H9 (cell line): ENCODE results near the gene GRIN2B. TPM values are rescaled to one million over a fixed set of nuclear protein-coding genes. Genes with fewer than 3 reads are reported as not detected.
A peak's percentile ranks its signal among the peaks of the same experiment; 100 is the strongest.

Source experiments
- DNase-seq: peaks from one replicate; pipeline ENCODE4 v3.0.0-alpha.2; 2017
- H2AFZ ChIP-seq: one replicate; pipeline ENCODE4 v1.6.1; 2013; ENCODE audit warnings: mild to moderate bottlenecking, low read length, control low read depth, moderate library complexity
- H2AK5ac ChIP-seq: 2 replicates; pipeline ENCODE4 v1.6.1; 2013; ENCODE audit warnings: low read length, control low read depth, mixed read lengths; ENCODE audit not compliant: insufficient read length
- H2BK120ac ChIP-seq: one replicate; pipeline ENCODE4 v1.6.1; 2013; ENCODE audit warnings: low read depth, mild to moderate bottlenecking, low read length, control low read depth, inconsistent platforms; ENCODE audit not compliant: poor library complexity, severe bottlenecking
- H2BK12ac ChIP-seq: 2 replicates; pipeline ENCODE4 v1.6.1; 2013; ENCODE audit warnings: low read length, control low read depth, mixed read lengths, low read depth; ENCODE audit not compliant: insufficient read length
- H2BK15ac ChIP-seq: 2 replicates; pipeline ENCODE4 v1.6.1; 2013; ENCODE audit warnings: low read depth, low read length, control low read depth
- H2BK20ac ChIP-seq: one replicate; pipeline ENCODE4 v1.6.1; 2013; ENCODE audit warnings: low read depth, mild to moderate bottlenecking, low read length, control low read depth, inconsistent platforms; ENCODE audit not compliant: poor library complexity, severe bottlenecking
- H2BK5ac ChIP-seq: 2 replicates; pipeline ENCODE4 v1.6.1; 2013; ENCODE audit warnings: low read length, control low read depth, mixed read lengths; ENCODE audit not compliant: insufficient read length
- H3K14ac ChIP-seq: 2 replicates; pipeline ENCODE4 v1.6.1; 2013; ENCODE audit warnings: low read length, control low read depth; ENCODE audit not compliant: insufficient read depth
- H3K18ac ChIP-seq: 2 replicates; pipeline ENCODE4 v1.6.1; 2013; ENCODE audit warnings: low read depth, mild to moderate bottlenecking, mixed read lengths, low read length, control low read depth; ENCODE audit not compliant: insufficient read length
- H3K23ac ChIP-seq: 2 replicates; pipeline ENCODE4 v1.6.1; 2013; ENCODE audit warnings: low read length, control low read depth, mixed read lengths, low read depth; ENCODE audit not compliant: insufficient read length
- H3K23me2 ChIP-seq: 2 replicates; pipeline ENCODE4 v1.6.1; 2013; ENCODE audit warnings: low read depth, mild to moderate bottlenecking, mixed read lengths, low read length, control low read depth; ENCODE audit not compliant: insufficient read length, poor library complexity, severe bottlenecking
- H3K27ac ChIP-seq: 2 replicates; pipeline ENCODE4 v1.5.1; 2013; ENCODE audit warnings: low read length, control low read depth, mixed read lengths, low read depth; ENCODE audit not compliant: insufficient read length
- H3K27me3 ChIP-seq: 2 replicates; pipeline ENCODE4 v1.6.1; 2013; ENCODE audit warnings: low read length, control low read depth, inconsistent platforms; ENCODE audit not compliant: insufficient read depth
- H3K4ac ChIP-seq: 2 replicates; pipeline ENCODE4 v1.6.1; 2013; ENCODE audit warnings: low read depth, mild to moderate bottlenecking, control low read depth, inconsistent platforms, low read length, moderate library complexity
- H3K4me1 ChIP-seq: 2 replicates; pipeline ENCODE4 v1.6.1; 2013; ENCODE audit warnings: low read length, control low read depth, inconsistent platforms; ENCODE audit not compliant: insufficient read depth
- H3K4me2 ChIP-seq: 2 replicates; pipeline ENCODE4 v1.6.1; 2013; ENCODE audit warnings: low read length, control low read depth, mixed read lengths; ENCODE audit not compliant: insufficient read length, insufficient read depth
- H3K56ac ChIP-seq: 2 replicates; pipeline ENCODE4 v1.6.1; 2013; ENCODE audit warnings: low read depth, mild to moderate bottlenecking, mixed read lengths, low read length, control low read depth; ENCODE audit not compliant: insufficient read length
- H3K79me1 ChIP-seq: 2 replicates; pipeline ENCODE4 v1.6.1; 2013; ENCODE audit warnings: low read depth, mild to moderate bottlenecking, moderate library complexity, low read length, control low read depth, inconsistent platforms; ENCODE audit not compliant: insufficient read depth, poor library complexity, severe bottlenecking
- H3K79me2 ChIP-seq: 2 replicates; pipeline ENCODE4 v1.6.1; 2013; ENCODE audit warnings: low read length, control low read depth, inconsistent platforms; ENCODE audit not compliant: insufficient read depth
- H3K9ac ChIP-seq: 2 replicates; pipeline ENCODE4 v1.6.1; 2013; ENCODE audit warnings: low read length, control low read depth, mixed read lengths; ENCODE audit not compliant: insufficient read length; ENCODE audit errors: extremely low read depth
- H3K9me3 ChIP-seq: one replicate; pipeline ENCODE4 v1.6.1; 2013; ENCODE audit warnings: low read depth, low read length, inconsistent platforms; ENCODE audit not compliant: control insufficient read depth
- H3T11ph ChIP-seq: one replicate; pipeline ENCODE4 v1.6.1; 2013; ENCODE audit warnings: mild to moderate bottlenecking, low read length, control low read depth, inconsistent platforms
- H4K20me1 ChIP-seq: one replicate; pipeline ENCODE4 v1.6.1; 2013; ENCODE audit not compliant: control insufficient read depth, insufficient read length, insufficient read depth
- H4K5ac ChIP-seq: 2 replicates; pipeline ENCODE4 v1.6.1; 2013; ENCODE audit warnings: low read depth, mild to moderate bottlenecking, mixed read lengths, low read length, control low read depth; ENCODE audit not compliant: insufficient read length
- H4K8ac ChIP-seq: replicated peaks from 2 replicates; pipeline ENCODE4 v1.6.1; 2013; ENCODE audit warnings: low read length, control low read depth, mixed read lengths, low read depth; ENCODE audit not compliant: insufficient read length
- H4K91ac ChIP-seq: 2 replicates; pipeline ENCODE4 v1.6.1; 2013; ENCODE audit warnings: low read depth, mild to moderate bottlenecking, moderate library complexity, mixed read lengths, low read length, control low read depth; ENCODE audit not compliant: insufficient read length
- H3K27ac Mint-ChIP-seq, 3 experiments: 2 replicates in 2 of 3; 3 replicates in 1 of 3; pipeline ENCODE4 v1.8.0; 2020 to 2021; ENCODE audit warnings: mixed read lengths in 3 of 3, mild to moderate bottlenecking in 1 of 3, moderate library complexity in 1 of 3
- H3K27me3 Mint-ChIP-seq: 2 replicates; pipeline ENCODE4 v1.8.0; 2021; ENCODE audit warnings: low read depth, mild to moderate bottlenecking, moderate library complexity, mixed read lengths
- H3K36me3 Mint-ChIP-seq, 3 experiments: 2 replicates in 2 of 3; 3 replicates in 1 of 3; pipeline ENCODE4 v1.8.0; 2020 to 2021; ENCODE audit warnings: low read depth in 3 of 3, mixed read lengths in 3 of 3; ENCODE audit not compliant: insufficient read depth in 1 of 3
- H3K4me1 Mint-ChIP-seq, 2 experiments: 2 replicates each; pipeline ENCODE4 v1.8.0; 2020; ENCODE audit warnings: mixed read lengths in 2 of 2
- H3K4me3 Mint-ChIP-seq, 2 experiments: 2 replicates in 1 of 2; 3 replicates in 1 of 2; pipeline ENCODE4 v1.8.0; 2020 to 2021; ENCODE audit warnings: mild to moderate bottlenecking in 2 of 2, mixed read lengths in 2 of 2, moderate library complexity in 1 of 2
- H3K9me3 Mint-ChIP-seq, 2 experiments: 2 replicates in 1 of 2; 3 replicates in 1 of 2; pipeline ENCODE4 v1.8.0; 2020; ENCODE audit warnings: mild to moderate bottlenecking in 2 of 2, mixed read lengths in 2 of 2, moderate library complexity in 1 of 2
- CTCF ChIP-seq: fragments of 200-600 bp; sonication (generic); conservative IDR thresholded peaks from 3 replicates; pipeline ENCODE4 v1.8.0; 2021; ENCODE audit warnings: antibody characterized with exemption, mild to moderate bottlenecking
- WGBS: extraction: QIAGEN DNeasy Blood & Tissue Kit; methylation state at CpG from one replicate; pipeline ENCODE4 v1.1.7; 2013; ENCODE audit warnings: missing lambda C conversion rate, low lambda C conversion rate, mixed read lengths; ENCODE audit not compliant: insufficient read length; ENCODE audit errors: extremely low coverage; 5-methylcytosine and 5-hydroxymethylcytosine counted together
- total RNA-seq: library from RNA; stranded (reverse); gene quantifications from 2 replicates; pipeline ENCODE4 v1.2.1, GENCODE V29; 2021

GRIN2B gene
- total RNA-seq, 1 experiment from 2014 or later, result 0.13 TPM

- H2BK12ac ChIP-seq, result no peak overlapping the region
- H2AK5ac ChIP-seq, result no peak overlapping the region
- no peak overlapping the region; a peak in 2 of 7 replicates for H3K27ac Mint-ChIP-seq
- H3K23ac ChIP-seq, result no peak overlapping the region
- H3K36me3 Mint-ChIP-seq, result peaks cover 0 to 5% (median 0%) of the 10 kb centered on the region in 3 experiments; a peak in 1 of 7 replicates
- peaks cover 35 to 38% of the 10 kb centered on the region in 2 experiments for H3K4me1 Mint-ChIP-seq
- H3K27ac ChIP-seq, result no peak overlapping the region
- H3K56ac ChIP-seq, result no peak overlapping the region
- no peak overlapping the region for H4K8ac ChIP-seq
- H3T11ph ChIP-seq, result no peak overlapping the region
- no peaks in the 10 kb centered on the region for H3K23me2 ChIP-seq
- no peak overlapping the region for H4K5ac ChIP-seq
- H3K27me3 ChIP-seq, result no peaks in the 10 kb centered on the region
- no peak overlapping the region for H3K9ac ChIP-seq
- peak; percentile 54 for DNase-seq
- no peak overlapping the region for H3K14ac ChIP-seq
- no peak overlapping the region for H2BK120ac ChIP-seq
- H3K9me3 ChIP-seq, result no peaks in the 10 kb centered on the region
- no peak overlapping the region for H3K4me2 ChIP-seq
- H3K4me1 ChIP-seq, result peaks cover 9% of the 10 kb centered on the region
- H2BK20ac ChIP-seq, result no peak overlapping the region
- WGBS, result no CpG with 5 or more reads among the region's 5 CpGs
- H2AFZ ChIP-seq, result no peak overlapping the region
- no peak overlapping the region for H4K91ac ChIP-seq
- no peak overlapping the region for H3K18ac ChIP-seq
- no peak overlapping the region for H3K4ac ChIP-seq
- no peaks in the 10 kb centered on the region; a peak in 1 of 5 replicates for H3K9me3 Mint-ChIP-seq
- H3K79me2 ChIP-seq, result no peaks in the 10 kb centered on the region
- H2BK15ac ChIP-seq, result no peak overlapping the region
- H3K27me3 Mint-ChIP-seq, result peaks cover 18% of the 10 kb centered on the region
- H2BK5ac ChIP-seq, result no peak overlapping the region
- no peaks in the 10 kb centered on the region for H4K20me1 ChIP-seq
- H3K4me3 Mint-ChIP-seq, result no peak overlapping the region
- no peak for TF ChIP-seq CTCF
- no peaks in the 10 kb centered on the region for H3K79me1 ChIP-seq
Measured at GRCh38 chr12:13964666-13965065, 16.7 kb downstream of the GRIN2B start.
